OCI-LY3 (cell line): Measurements from ENCODE around the gene CD8B.

Experiments
- CTCF ChIP-seq: fragments of 200-600, 300-600 bp; sonication (generic); IDR thresholded peaks from 2 replicates; pipeline ENCODE4 v1.5.1; 2014; ENCODE audit warnings: antibody characterized with exemption, low read length, low read depth
- EZH2phosphoT487 ChIP-seq: fragments of 200-600 bp; shearing (Covaris generic); IDR thresholded peaks from 2 replicates; pipeline ENCODE4 v1.6.1; 2018; ENCODE audit warnings: antibody characterized with exemption, mixed run types, low read depth

- TF ChIP-seq CTCF (no peak), EZH2phosphoT487 (no peak)
Measured at GRCh38 chr2:86779971-86780370, 81.7 kb downstream of the CD8B start.
